ENCODE data around the gene WDR59. TPM values are rescaled to one million over a fixed set of nuclear protein-coding genes. Genes with fewer than 3 reads are reported as not detected.
A peak's percentile ranks its signal among the peaks of the same experiment; 100 is the strongest.

WDR59 gene
- total RNA-seq, 1 donor from 2014 or later, result 16.3 TPM

DNA sequence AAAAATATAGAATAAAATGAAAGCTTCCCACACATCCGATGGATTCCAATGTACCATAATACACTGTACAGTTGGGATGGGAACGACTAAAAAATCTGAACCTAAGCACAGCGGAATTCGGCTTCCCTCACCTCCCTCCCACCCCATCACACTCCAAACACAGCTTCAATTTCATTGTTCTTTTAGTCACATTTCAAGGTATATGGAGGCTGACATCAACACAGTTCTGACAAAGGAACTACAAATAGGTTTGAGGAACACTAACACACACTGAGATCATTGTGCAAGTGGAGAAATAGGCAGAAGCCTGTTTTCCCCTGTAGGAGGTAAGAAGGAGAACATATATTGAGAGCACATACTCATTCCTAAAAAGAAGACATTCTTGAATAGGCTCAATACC lies 85.1 kb downstream of the WDR59 start:
- DNase-seq, result no peak

DNA sequence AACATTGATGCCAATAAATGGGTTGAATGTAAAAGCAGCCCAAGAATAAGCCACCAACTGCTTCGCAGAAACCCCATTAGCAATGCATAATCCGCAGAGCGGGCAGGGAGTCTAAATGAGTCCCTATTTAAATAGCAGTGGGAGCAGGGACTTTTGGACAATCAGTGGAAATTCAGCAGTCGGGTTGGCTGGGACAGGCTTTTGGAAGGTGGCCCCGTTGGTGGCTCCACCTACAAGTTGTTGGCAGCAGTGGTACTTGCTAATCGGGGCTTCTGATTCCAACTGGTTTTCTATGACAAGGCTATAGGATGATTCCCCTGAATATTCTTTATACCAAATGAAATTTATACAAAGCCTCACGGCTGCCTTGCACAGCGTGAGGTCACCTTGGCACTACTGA lies 86.3 kb downstream of the WDR59 start:
- DNase-seq, result no peak

DNA sequence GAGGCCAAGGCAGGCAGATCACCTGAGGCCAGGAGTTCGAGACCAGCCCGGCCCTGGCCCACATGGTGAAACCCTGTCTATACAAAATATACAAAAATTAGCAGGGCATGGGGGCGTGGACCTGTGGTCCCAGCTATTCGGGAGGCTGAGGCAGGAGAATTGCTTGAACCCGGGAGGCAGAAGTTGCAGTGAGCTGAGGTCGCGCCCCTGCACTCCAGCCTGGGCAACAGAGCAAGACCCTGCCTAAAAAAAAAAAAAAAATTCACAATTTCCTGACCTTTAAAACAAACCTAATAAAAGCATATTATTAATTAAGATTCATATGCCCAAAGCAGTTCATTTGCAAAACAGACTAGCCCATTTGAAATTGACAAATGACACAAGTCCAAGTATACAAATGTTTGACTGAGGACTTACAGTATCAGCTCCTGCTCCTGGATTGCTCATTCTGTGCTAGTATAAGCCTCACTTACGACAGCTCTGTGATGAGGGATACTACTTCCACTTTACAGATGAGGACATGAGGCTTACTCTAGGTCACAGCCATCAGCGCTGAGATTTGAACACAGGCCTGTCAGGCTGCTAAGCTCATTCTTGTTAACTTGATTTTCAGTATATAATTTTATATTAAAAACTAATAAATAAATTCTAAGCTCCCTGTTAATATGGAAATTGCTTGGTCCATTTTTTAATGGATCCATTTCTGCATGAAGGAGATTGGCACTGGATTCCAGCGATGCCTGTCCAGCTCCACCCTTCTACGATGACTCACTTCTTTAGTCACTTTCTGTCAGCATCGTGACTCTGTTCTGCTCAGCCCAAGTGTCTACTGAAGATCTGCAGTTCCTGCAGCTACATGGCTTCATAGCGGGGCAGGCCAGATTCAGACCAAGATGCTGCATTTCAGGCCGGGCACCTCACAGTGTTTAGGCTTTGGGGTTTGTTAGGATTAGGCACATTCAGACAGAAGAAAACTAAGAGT lies 88.2 kb downstream of the WDR59 start:
- DNase-seq, result peak; percentile 40

DNA sequence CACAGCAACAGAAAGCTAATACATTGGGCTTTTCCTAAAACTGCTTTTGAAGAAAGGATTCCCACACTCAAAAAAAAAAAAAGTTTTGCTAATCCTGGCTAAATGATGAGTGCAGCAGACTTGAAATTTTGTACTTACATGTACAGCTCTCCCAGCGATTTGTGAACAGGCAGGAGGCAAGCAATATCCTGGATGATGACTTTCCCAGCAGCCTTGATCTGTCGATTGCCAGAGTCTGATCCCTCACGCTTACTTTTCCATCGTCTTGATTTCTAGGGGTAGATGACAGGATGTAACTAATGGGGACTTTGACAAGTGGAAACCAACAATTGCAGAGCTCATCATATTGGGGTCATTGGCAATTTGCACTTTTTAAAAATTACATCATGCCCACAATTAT lies 91.4 kb downstream of the WDR59 start:
- DNase-seq, result no peak

- no peak for DNase-seq
These were observed 92.1 kb downstream of the WDR59 start for GRCh38 chr16:74892574-74893461.

DNA sequence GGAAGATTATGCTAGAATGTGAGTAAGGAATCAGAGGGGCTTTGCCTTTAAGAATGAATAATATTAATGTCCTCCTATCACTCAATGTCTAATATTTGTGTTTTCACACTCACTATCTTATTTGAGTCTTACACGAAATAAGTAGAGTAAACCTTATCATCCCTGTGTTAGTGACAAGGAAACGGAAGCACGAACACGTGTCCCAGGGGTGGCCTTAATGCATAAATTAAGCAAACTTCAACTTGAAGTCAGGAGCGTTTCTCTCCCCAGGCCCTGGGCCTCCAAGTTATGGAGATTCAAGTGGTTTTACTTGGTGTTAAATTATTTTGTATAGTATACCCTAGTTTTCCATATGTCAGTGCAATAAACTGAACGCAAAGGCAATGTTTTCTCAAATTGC lies 96.0 kb downstream of the WDR59 start:
- no peak for DNase-seq

DNA sequence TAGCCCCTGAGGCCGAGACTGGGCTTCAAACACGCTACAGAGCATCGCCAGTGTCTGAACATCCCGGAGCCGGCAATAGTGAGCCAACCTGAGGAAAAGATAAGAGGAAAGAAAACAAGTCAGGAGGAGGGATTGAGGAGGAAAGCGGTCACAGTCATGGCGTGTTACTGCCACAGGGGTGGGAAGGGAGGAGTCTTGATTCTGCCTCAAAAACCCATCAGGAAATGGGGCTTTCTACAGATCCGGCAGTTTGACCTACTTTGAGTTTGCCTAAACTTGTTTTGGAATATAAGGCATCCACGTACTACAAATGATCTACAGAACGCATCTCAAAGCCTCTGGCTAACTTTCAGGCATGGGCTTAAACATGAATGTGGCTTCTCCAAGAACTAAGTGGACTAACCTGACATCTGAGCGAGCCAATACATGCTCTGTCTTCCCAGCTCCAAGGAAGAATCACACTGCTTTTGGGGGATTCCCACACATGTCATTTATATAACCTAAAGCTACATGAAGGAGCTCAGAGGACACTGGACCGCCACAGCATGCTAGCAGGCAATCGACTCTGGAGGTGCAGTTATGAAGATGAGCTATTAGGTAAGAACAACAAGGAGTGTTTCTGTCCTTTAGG lies 96.6 kb downstream of the WDR59 start:
- DNase-seq, result no peak

DNA sequence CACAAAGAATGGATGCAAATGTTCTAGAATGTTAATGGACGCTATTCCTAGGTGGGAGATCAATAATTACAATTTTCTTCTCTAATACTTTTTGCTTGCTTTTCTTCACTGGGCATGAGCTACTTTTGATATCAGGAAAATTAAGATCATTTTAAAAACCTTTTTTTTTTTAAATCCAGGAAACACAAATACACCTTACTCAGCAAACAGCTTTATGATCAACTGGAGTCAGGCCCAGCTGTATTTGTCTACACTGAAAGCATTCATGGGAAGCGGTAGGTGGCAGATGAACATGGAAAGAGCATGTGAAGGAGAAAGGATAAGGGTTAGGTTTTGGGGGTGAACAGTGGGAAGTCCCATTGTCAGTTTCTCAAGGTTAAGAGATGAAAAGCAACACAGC lies 97.8 kb downstream of the WDR59 start:
- no peak for DNase-seq

DNA sequence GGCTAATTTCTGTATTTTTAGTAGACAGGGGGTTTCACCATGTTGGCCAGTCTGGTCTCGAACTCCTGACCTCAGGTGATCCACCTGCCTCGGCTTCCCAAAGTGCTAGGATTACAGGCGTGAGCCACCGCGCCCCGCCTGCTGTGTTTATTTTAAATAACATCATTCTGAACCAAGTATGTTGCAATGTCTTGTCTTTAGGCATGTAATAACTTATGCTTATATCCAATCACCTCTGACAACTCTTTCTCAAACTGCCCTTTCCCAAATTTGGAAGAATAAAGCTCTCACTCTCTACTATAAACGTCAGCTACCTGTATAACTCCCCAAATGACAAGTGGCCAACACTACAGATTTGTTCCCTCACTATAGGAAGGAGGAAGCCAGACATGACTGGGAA lies 107.2 kb downstream of the WDR59 start:
- no peak for DNase-seq

DNA sequence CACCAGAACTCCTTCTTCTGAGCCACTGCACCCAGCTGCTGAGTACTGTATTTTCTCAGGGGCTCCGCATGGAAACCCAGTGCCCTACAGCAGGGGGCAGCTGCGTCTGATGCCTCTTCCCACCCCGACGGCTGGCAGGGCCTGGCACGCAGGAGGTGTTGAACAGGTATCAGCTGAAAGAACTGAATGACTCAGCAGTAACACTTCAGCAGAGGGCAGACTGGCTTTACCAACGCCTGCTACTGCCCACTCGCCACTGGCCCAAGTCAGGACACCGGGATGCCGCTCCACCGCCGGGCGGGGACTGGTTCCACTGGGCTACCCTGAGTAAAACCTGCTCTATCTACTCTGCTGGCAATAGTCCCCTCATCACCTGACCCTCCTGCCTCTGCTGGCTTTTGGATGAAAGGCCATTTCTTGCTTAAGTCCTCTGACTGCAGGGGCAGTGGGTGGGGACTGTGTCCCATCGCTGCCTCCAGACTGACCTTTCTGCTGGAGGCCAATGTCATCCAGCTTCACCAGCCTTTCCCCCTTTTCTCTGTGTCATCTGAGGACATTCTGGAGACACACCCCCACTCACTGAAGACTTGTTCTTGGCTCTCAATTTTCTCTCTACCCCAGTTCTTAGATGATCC lies 109.9 kb downstream of the WDR59 start:
- no peak for DNase-seq

GRCh38 chr16:74874123-74874522 lies 110.8 kb downstream of the WDR59 start:
- DNase-seq, result no peak

- DNase-seq, result no peak
These were observed 112.6 kb downstream of the WDR59 start for GRCh38 chr16:74872302-74872701.

- no peak for DNase-seq
These were observed 113.3 kb downstream of the WDR59 start for GRCh38 chr16:74871608-74872007.

DNA sequence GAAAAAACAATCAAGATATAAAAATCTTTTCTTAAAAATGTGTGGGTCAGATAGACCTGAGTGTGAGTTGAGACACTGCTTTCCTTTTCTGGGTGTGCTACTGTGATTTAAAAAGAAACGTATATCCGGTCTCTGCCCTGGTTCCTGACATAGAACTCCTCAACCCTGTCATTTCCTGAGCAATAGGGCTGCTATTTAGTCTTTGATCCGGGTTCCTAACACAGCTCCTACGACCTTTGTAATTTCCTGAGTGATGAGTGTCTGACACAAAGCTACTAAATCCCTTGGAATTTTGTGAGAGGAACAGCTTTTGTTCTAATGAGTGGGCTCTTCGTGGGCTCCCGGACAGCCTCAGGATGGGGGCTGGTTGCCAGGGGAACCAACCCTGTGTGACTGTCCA lies 116.4 kb downstream of the WDR59 start:
- DNase-seq, result peak; percentile 92

DNA sequence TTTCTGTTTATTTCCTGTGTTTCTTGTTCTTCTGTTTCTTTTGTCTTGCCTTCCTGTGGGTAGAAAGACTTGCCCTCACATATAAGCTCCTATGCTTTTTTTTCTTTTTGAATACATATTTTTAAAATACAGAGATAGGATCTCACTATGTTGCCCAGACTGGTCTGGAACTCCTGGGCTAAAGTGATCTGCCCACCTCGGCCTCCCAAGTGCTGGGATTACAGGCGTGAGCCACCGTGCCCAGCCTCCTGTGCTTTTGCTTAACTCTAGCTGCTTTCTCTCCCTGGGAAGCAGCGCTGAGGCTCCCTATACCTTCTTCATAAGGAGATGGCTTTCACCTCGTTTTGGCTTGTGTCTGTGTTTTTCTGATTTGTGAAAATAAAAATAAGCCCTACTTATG lies 116.9 kb downstream of the WDR59 start:
- DNase-seq, result no peak

- DNase-seq, result no peak
These were observed 117.6 kb downstream of the WDR59 start for GRCh38 chr16:74867281-74867849.

- DNase-seq, result no peak
These were observed 118.9 kb downstream of the WDR59 start for GRCh38 chr16:74865922-74866598.

- peak; percentile 70 for DNase-seq
These were observed 122.1 kb downstream of the WDR59 start for GRCh38 chr16:74862743-74863244.

- DNase-seq, result no peak
These were observed 132.4 kb downstream of the WDR59 start for GRCh38 chr16:74852500-74852875.

DNA sequence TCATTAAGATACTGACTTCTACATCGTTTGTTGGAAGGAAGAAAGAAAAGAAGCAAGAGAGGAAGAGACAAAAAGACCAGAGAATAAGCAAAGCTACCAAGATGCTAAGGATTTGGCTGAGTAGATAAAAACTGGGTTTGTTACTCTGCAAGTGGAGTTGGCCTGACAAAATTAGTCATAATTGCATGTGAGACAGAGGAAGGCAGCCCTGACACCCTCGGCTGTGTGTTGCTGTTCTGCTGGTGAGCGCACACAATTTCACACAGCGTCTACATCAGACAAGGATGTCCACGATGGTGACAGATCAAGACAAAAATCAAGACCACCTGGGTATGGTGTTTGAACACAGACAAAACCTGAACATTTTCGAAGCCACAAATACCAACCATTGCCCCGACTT lies 134.9 kb downstream of the WDR59 start:
- no peak for DNase-seq

DNA sequence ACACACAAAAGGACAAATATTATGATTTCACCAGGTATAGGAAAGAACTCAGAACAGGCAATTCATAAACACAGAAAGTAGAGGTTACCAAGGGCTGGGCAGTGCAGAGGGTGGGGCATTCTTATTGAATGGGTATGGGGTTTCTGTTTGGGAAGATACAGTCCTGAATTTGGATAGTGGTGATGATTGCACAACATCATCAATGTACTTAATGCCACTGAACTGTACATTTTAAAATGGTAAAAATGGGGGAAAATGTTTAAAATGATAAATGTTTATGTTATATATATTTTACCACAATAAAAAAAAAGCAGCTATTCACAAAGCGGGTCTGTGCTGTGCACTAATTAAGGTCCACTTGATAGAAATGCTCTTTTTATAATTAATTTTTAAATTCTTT lies 137.7 kb downstream of the WDR59 start:
- no peak for DNase-seq
